MCF 10A (cell line): ENCODE data around the gene PAK6. TPM values are rescaled to one million over a fixed set of nuclear protein-coding genes. Genes with fewer than 3 reads are reported as not detected.

Source experiments
- BruUV-seq: library from RNA; stranded (reverse); fragments of 400-500 nt; replicated peaks from 2 replicates; lab custom pipeline; 2021; lab: Mats Ljungman, UMichigan
- CTCF ChIA-PET: fragments of 300-600 bp; sonication (Branson Sonifier 250); formaldehyde crosslinking; extraction: SDS; loops from one replicate; lab custom pipeline; 2021; ENCODE audit warnings: antibody characterized with exemption, inconsistent platforms; lab: Yijun Ruan, JAX
- POLR2A ChIA-PET: fragments of 300-600, 350-650 bp; sonication (Branson Sonifier 250); formaldehyde crosslinking; extraction: SDS; loops from one replicate; lab custom pipeline; 2020; ENCODE audit warnings: antibody characterized with exemption, inconsistent platforms; lab: Yijun Ruan, JAX
- DNase-seq: peaks from one replicate; pipeline ENCODE4 v3.0.0-alpha.2; 2018; ENCODE audit not compliant: unreplicated experiment
- H3K27ac Mint-ChIP-seq: one replicate; pipeline ENCODE4 v1.8.0; 2022; ENCODE audit warnings: mild to moderate bottlenecking, low read depth, mixed read lengths; ENCODE audit not compliant: unreplicated experiment
- H3K27me3 Mint-ChIP-seq: one replicate; pipeline ENCODE4 v1.8.0; 2022; ENCODE audit warnings: mixed read lengths; ENCODE audit not compliant: insufficient read depth, unreplicated experiment
- H3K36me3 Mint-ChIP-seq: one replicate; pipeline ENCODE4 v1.8.0; 2022; ENCODE audit warnings: mild to moderate bottlenecking, moderate library complexity, mixed read lengths; ENCODE audit not compliant: insufficient read depth, unreplicated experiment
- H3K4me1 Mint-ChIP-seq: one replicate; pipeline ENCODE4 v1.8.0; 2022; ENCODE audit warnings: mixed read lengths; ENCODE audit not compliant: insufficient read depth, unreplicated experiment
- H3K4me3 Mint-ChIP-seq: one replicate; pipeline ENCODE4 v1.8.0; 2022; ENCODE audit warnings: mild to moderate bottlenecking, moderate library complexity, mixed read lengths; ENCODE audit not compliant: unreplicated experiment
- H3K9me3 Mint-ChIP-seq: one replicate; pipeline ENCODE4 v1.8.0; 2022; ENCODE audit warnings: mixed read lengths; ENCODE audit not compliant: unreplicated experiment
- CTCF ChIP-seq: fragments of 200-600 bp; IDR thresholded peaks from one replicate; pipeline ENCODE4 v1.8.0; 2022; ENCODE audit warnings: antibody characterized with exemption, mild to moderate bottlenecking; ENCODE audit not compliant: unreplicated experiment
- intact Hi-C: fragments of 100-400 bp; cut with micrococcal nuclease; formaldehyde crosslinking; loops from 2 replicates; pipeline ENCODE4 v1.14.1; 2022
- total RNA-seq: library from RNA; stranded (reverse); gene quantifications from 2 replicates; pipeline ENCODE4 v1.2.3, GENCODE V29; 2022

PAK6 gene
- total RNA-seq, 1 experiment from 2014 or later: 9.3 TPM

GRCh38 chr15:40287505-40287904 is 48.6 kb downstream of the PAK6 start:
- Mint-ChIP-seq H3K36me3 (peaks cover 4% of the 10 kb centered on the region), H3K27me3 (no peaks in the 10 kb centered on the region), H3K27ac (no peak overlapping the region), H3K4me1 (peaks cover 4% of the 10 kb centered on the region), H3K4me3 (no peak overlapping the region), H3K9me3 (no peaks in the 10 kb centered on the region)
- no peak for TF ChIP-seq CTCF
- BruUV-seq: no TSS peak
- ChIA-PET POLR2A (interaction anchor here (0.7 kb wide), 1 partner anchor 248 kb away, joined by 3 read pairs; the partner anchor contains the start of gene SRP14), CTCF (interaction anchor here (1.3 to 9.5 kb wide), 5 partner anchors 11 to 70 kb away, joined by 4 to 101 read pairs (median 21); partner anchors contain the start of gene CCDC9B)
- intact Hi-C loops: no loop called here
- DNase-seq: no peak

GRCh38 chr15:40287968-40288367 is 49.1 kb downstream of the PAK6 start:
- peaks cover 4% of the 10 kb centered on the region for H3K36me3 Mint-ChIP-seq
- H3K4me3 Mint-ChIP-seq: no peak overlapping the region
- POLR2A ChIA-PET: no interaction called here
- CTCF ChIA-PET: interaction anchor here (1.3 to 9.5 kb wide), 8 partner anchors 11 to 134 kb away, joined by 4 to 101 read pairs (median 18); partner anchors contain the start of genes CCDC9B and PLCB2
- H3K27ac Mint-ChIP-seq: no peak overlapping the region
- intact Hi-C loops: no loop called here
- H3K9me3 Mint-ChIP-seq: no peaks in the 10 kb centered on the region
- H3K4me1 Mint-ChIP-seq: peaks cover 4% of the 10 kb centered on the region
- no peak for TF ChIP-seq CTCF
- H3K27me3 Mint-ChIP-seq: no peaks in the 10 kb centered on the region
- no peak for DNase-seq
- BruUV-seq: no TSS peak

GRCh38 chr15:40289140-40289775 is 50.4 kb downstream of the PAK6 start:
- no peaks in the 10 kb centered on the region for H3K27me3 Mint-ChIP-seq
- H3K9me3 Mint-ChIP-seq: no peaks in the 10 kb centered on the region
- H3K27ac Mint-ChIP-seq: no peak overlapping the region
- peaks cover 4% of the 10 kb centered on the region for H3K36me3 Mint-ChIP-seq
- BruUV-seq: no TSS peak
- peak; percentile 58 for DNase-seq
- intact Hi-C loops: loop anchor here (1.0 kb wide), 1 partner anchor 24 kb away; no protein-coding TSS in a partner anchor
- ChIA-PET POLR2A (interaction anchor here (1.0 to 1.5 kb wide), 6 partner anchors 37 to 132 kb away, joined by 3 to 5 read pairs (median 3); no protein-coding TSS in a partner anchor), CTCF (interaction anchor here (0.7 to 9.5 kb wide), 19 partner anchors 12 to 167 kb away, joined by 3 to 101 read pairs (median 6); partner anchors contain the start of genes CCDC9B and PLCB2)
- H3K4me1 Mint-ChIP-seq: peaks cover 4% of the 10 kb centered on the region
- TF ChIP-seq CTCF: peak; percentile 12
- H3K4me3 Mint-ChIP-seq: no peak overlapping the region

GRCh38 chr15:40290545-40290917 is 51.7 kb downstream of the PAK6 start:
- H3K27ac Mint-ChIP-seq: no peak overlapping the region
- intact Hi-C loops: no loop called here
- BruUV-seq: no TSS peak
- DNase-seq: no peak
- no peaks in the 10 kb centered on the region for H3K9me3 Mint-ChIP-seq
- H3K27me3 Mint-ChIP-seq: peaks cover 5% of the 10 kb centered on the region
- H3K4me1 Mint-ChIP-seq: peaks cover 4% of the 10 kb centered on the region
- H3K36me3 Mint-ChIP-seq: peaks cover 4% of the 10 kb centered on the region
- CTCF ChIA-PET: interaction anchor here (0.6 to 9.5 kb wide), 17 partner anchors 13 to 1585 kb away, joined by 3 to 101 read pairs (median 5); partner anchors contain the start of genes CCDC9B and PLCB2
- no peak for TF ChIP-seq CTCF
- H3K4me3 Mint-ChIP-seq: peak overlapping the region; percentile 62
- POLR2A ChIA-PET: interaction anchor here (0.9 kb wide), 1 partner anchor 21 kb away, joined by 3 read pairs; no protein-coding TSS in a partner anchor
